DOHH2 (cell line): ENCODE results near the gene IFTAP.

Source experiments
- H3F3A ChIP-seq: fragments of 200-600 bp; sonication (generic), shearing (Covaris generic); 2 replicates; pipeline ENCODE4 v1.6.0; 2016; ENCODE audit warnings: antibody characterized with exemption, mild to moderate bottlenecking; ENCODE audit not compliant: control insufficient read depth, insufficient read depth
- H3K27ac ChIP-seq: fragments of 200-600 bp; sonication (generic); 2 replicates; pipeline ENCODE4 v1.5.1; 2014; ENCODE audit warnings: low read depth, mild to moderate bottlenecking, low read length, moderate library complexity
- H3K27me3 ChIP-seq: fragments of 200-600 bp; sonication (generic); 2 replicates; pipeline ENCODE4 v1.6.1; 2014; ENCODE audit warnings: mild to moderate bottlenecking, low read length, mixed read lengths; ENCODE audit not compliant: control insufficient read depth
- H3K36me3 ChIP-seq: fragments of 200-600 bp; sonication (generic); 2 replicates; pipeline ENCODE4 v1.6.1; 2014; ENCODE audit warnings: mild to moderate bottlenecking, low read length, moderate library complexity, mixed read lengths; ENCODE audit not compliant: control insufficient read depth
- H3K4me1 ChIP-seq: fragments of 200-600 bp; sonication (generic); 2 replicates; pipeline ENCODE4 v1.6.1; 2014; ENCODE audit warnings: mild to moderate bottlenecking, low read length, mixed read lengths; ENCODE audit not compliant: control insufficient read depth
- H3K4me2 ChIP-seq: fragments of 200-600 bp; sonication (generic); 2 replicates; pipeline ENCODE4 v1.6.0; 2014; ENCODE audit warnings: mild to moderate bottlenecking, low read length, moderate library complexity
- H3K4me3 ChIP-seq: fragments of 200-600 bp; sonication (generic); 2 replicates; pipeline ENCODE4 v1.5.1; 2014; ENCODE audit warnings: mild to moderate bottlenecking, low read length, mixed read lengths
- H3K79me2 ChIP-seq: fragments of 200-600 bp; sonication (generic); 2 replicates; pipeline ENCODE4 v1.6.1; 2014; ENCODE audit warnings: mild to moderate bottlenecking, low read length, mixed read lengths; ENCODE audit not compliant: control insufficient read depth
- H3K9me2 ChIP-seq: fragments of 200-600 bp; sonication (generic); replicated peaks from 2 replicates; pipeline ENCODE4 v1.6.1; 2014; ENCODE audit warnings: mild to moderate bottlenecking, low read length, mixed read lengths; ENCODE audit not compliant: control insufficient read depth
- H3K9me3 ChIP-seq: fragments of 200-600 bp; sonication (generic); 2 replicates; pipeline ENCODE4 v1.6.1; 2014; ENCODE audit warnings: antibody characterized with exemption, low read length, mixed read lengths; ENCODE audit not compliant: control insufficient read depth, insufficient read depth
- H4K20me1 ChIP-seq: fragments of 200-600 bp; sonication (generic); 2 replicates; pipeline ENCODE4 v1.6.0; 2014; ENCODE audit warnings: low read depth, mild to moderate bottlenecking, antibody characterized with exemption, low read length, moderate library complexity; ENCODE audit not compliant: control insufficient read depth, insufficient read depth
- EZH2phosphoT487 ChIP-seq: fragments of 200-600 bp; sonication (generic); IDR thresholded peaks from 2 replicates; pipeline ENCODE4 v1.6.1; 2017; ENCODE audit warnings: borderline replicate concordance, mild to moderate bottlenecking, antibody characterized with exemption, low read length, moderate library complexity, mixed read lengths
- TF ChIP-seq, protein P1 (sequence below): fragments of 200-600 bp; sonication (generic); IDR thresholded peaks from one replicate; pipeline ENCODE4 v1.5.1; 2014; ENCODE audit warnings: antibody characterized with exemption, mild to moderate bottlenecking, low read depth, low read length; ENCODE audit not compliant: poor library complexity, severe bottlenecking

IFTAP gene

GRCh38 chr11:36693139-36693843, 99.0 kb downstream of the IFTAP start:
- H3K9me3 ChIP-seq: no peaks in the 10 kb centered on the region
- no peak overlapping the region for H3K4me2 ChIP-seq
- H3K4me1 ChIP-seq: no peaks in the 10 kb centered on the region

GRCh38 chr11:36695111-36695510, 100.8 kb downstream of the IFTAP start:
- Histone ChIP-seq H3K79me2 (no peaks in the 10 kb centered on the region), H3K27me3 (no peaks in the 10 kb centered on the region), H4K20me1 (no peaks in the 10 kb centered on the region), H3K4me2 (no peak overlapping the region), H3K9me3 (no peaks in the 10 kb centered on the region), H3K4me1 (no peaks in the 10 kb centered on the region), H3K27ac (no peak overlapping the region), H3F3A (no peaks in the 10 kb centered on the region), H3K4me3 (no peak overlapping the region), H3K9me2 (no peaks in the 10 kb centered on the region), H3K36me3 (no peaks in the 10 kb centered on the region)
- TF ChIP-seq, protein P1, sequence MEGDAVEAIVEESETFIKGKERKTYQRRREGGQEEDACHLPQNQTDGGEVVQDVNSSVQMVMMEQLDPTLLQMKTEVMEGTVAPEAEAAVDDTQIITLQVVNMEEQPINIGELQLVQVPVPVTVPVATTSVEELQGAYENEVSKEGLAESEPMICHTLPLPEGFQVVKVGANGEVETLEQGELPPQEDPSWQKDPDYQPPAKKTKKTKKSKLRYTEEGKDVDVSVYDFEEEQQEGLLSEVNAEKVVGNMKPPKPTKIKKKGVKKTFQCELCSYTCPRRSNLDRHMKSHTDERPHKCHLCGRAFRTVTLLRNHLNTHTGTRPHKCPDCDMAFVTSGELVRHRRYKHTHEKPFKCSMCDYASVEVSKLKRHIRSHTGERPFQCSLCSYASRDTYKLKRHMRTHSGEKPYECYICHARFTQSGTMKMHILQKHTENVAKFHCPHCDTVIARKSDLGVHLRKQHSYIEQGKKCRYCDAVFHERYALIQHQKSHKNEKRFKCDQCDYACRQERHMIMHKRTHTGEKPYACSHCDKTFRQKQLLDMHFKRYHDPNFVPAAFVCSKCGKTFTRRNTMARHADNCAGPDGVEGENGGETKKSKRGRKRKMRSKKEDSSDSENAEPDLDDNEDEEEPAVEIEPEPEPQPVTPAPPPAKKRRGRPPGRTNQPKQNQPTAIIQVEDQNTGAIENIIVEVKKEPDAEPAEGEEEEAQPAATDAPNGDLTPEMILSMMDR: no peak
- TF ChIP-seq EZH2phosphoT487: no peak

More at GRCh38 chr11:36693139-36693843, 99.0 kb downstream of the IFTAP start:
- Histone ChIP-seq H3K4me3 (no peak overlapping the region), H3K36me3 (no peaks in the 10 kb centered on the region), H3K27ac (no peak overlapping the region), H3F3A (no peaks in the 10 kb centered on the region), H3K27me3 (no peaks in the 10 kb centered on the region), H3K79me2 (no peaks in the 10 kb centered on the region), H4K20me1 (no peaks in the 10 kb centered on the region), H3K9me2 (no peaks in the 10 kb centered on the region)
- TF ChIP-seq, protein P1: no peak
- TF ChIP-seq EZH2phosphoT487: no peak

DNA sequence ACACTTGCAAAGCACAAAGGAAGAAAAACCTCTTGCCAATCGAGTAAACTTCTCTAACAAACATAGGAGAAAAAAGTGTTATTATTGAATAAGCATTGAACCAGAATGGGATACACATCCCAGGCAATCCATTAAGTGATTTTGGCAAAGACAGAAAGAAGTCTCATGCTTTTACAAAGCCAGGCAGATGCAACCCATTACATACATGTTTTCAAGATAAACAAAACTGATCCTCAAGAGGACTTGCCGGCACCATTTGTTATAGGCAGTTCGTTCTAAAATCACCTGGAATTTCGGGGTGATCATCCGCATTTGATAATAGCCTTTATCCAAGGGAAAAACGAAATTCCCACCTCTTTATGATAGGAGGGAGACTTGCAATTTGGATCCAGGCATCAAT, 101.3 kb downstream of the IFTAP start:
- Histone ChIP-seq H3K27me3 (no peaks in the 10 kb centered on the region), H3K9me3 (no peaks in the 10 kb centered on the region), H3K36me3 (no peaks in the 10 kb centered on the region), H3K4me2 (no peak overlapping the region), H3F3A (no peaks in the 10 kb centered on the region), H3K4me3 (no peak overlapping the region), H3K9me2 (no peaks in the 10 kb centered on the region), H3K27ac (no peak overlapping the region), H4K20me1 (no peaks in the 10 kb centered on the region), H3K4me1 (no peaks in the 10 kb centered on the region), H3K79me2 (no peaks in the 10 kb centered on the region)
- TF ChIP-seq, protein P1: no peak
- TF ChIP-seq EZH2phosphoT487: no peak
